Loucy (cell line): ENCODE data around the gene RTF1.

ENCODE experiments used
- CTCF ChIP-seq: fragments of 200-600 bp; sonication (generic); conservative IDR thresholded peaks from 2 replicates; pipeline ENCODE4 v1.5.1; 2014; ENCODE audit warnings: mild to moderate bottlenecking, antibody characterized with exemption, low read length
- EZH2phosphoT487 ChIP-seq: fragments of 200-600 bp; IDR thresholded peaks from 2 replicates; pipeline ENCODE4 v1.6.1; 2018; ENCODE audit warnings: antibody characterized with exemption, mild to moderate bottlenecking, moderate library complexity, borderline replicate concordance

GRCh38 chr15:41416128-41416741 is 660 bp upstream of the RTF1 start:
- TF ChIP-seq CTCF (no peak), EZH2phosphoT487 (no peak)
